GM19043 (cell line): ENCODE results near the gene FXR1.
"Not testable (repeated sequence)": the region's sequence is repeated elsewhere in the genome, so short reads cannot be mapped to it uniquely, and the experiment has no call there.

Source experiments
- ATAC-seq: cut with Tn5 transposase; IDR thresholded peaks from one replicate; pipeline ENCODE4 v1.9.1; 2021; ENCODE audit warnings: low read depth; ENCODE audit not compliant: unreplicated experiment

The FXR1 gene

GRCh38 chr3:180912304-180913296 is at the start of gene FXR1:
Gene FXR1 (plus strand): TSS chr3:180912670. CDS start chr3:180912686, 16 bp downstream.
- ATAC-seq, result peak; percentile 99

- no peak for ATAC-seq
Observed at GRCh38 chr3:180870008-180870699, 42.3 kb upstream of the FXR1 start.

GRCh38 chr3:180871901-180872300 is 40.6 kb upstream of the FXR1 start:
- no peak for ATAC-seq

GRCh38 chr3:180872430-180872829 is 40.0 kb upstream of the FXR1 start:
- ATAC-seq, result not testable (repeated sequence)

- ATAC-seq, result no peak
Observed at GRCh38 chr3:180875124-180875698, 37.3 kb upstream of the FXR1 start.

GRCh38 chr3:180881065-180881801 is 31.2 kb upstream of the FXR1 start:
- ATAC-seq, result no peak

- no peak for ATAC-seq
Observed at GRCh38 chr3:180882115-180882514, 30.4 kb upstream of the FXR1 start.

GRCh38 chr3:180888992-180889560 is 23.4 kb upstream of the FXR1 start:
- no peak for ATAC-seq

GRCh38 chr3:180898572-180898971 is 13.9 kb upstream of the FXR1 start:
- no peak for ATAC-seq

GRCh38 chr3:180909369-180910127 is 2.9 kb upstream of the FXR1 start:
- ATAC-seq, result no peak

- no peak for ATAC-seq
Observed at GRCh38 chr3:180910823-180911222, 1.6 kb upstream of the FXR1 start.

- peak; percentile 5 for ATAC-seq
Observed at GRCh38 chr3:180911876-180912303, 580 bp upstream of the FXR1 start.

- no peak for ATAC-seq
Observed at GRCh38 chr3:180913581-180914404, 1.3 kb downstream of the FXR1 start.

GRCh38 chr3:180918542-180918941 is 6.1 kb downstream of the FXR1 start:
- no peak for ATAC-seq

GRCh38 chr3:180922242-180922641 is 9.8 kb downstream of the FXR1 start:
- ATAC-seq, result no peak

GRCh38 chr3:180923561-180923960 is 11.1 kb downstream of the FXR1 start:
- ATAC-seq, result no peak

- ATAC-seq, result no peak
Observed at GRCh38 chr3:180926526-180926925, 14.1 kb downstream of the FXR1 start.

GRCh38 chr3:180929376-180929775 is 16.9 kb downstream of the FXR1 start:
- ATAC-seq, result no peak

- no peak for ATAC-seq
Observed at GRCh38 chr3:180930526-180930925, 18.1 kb downstream of the FXR1 start.
